HG03439 (cell line): ENCODE measurements around the gene PLA2G4F.

Experiments
- ATAC-seq: cut with Tn5 transposase; IDR thresholded peaks from one replicate; pipeline ENCODE4 v1.9.1; 2021; ENCODE audit warnings: mild to moderate bottlenecking, moderate library complexity; ENCODE audit not compliant: unreplicated experiment

Gene PLA2G4F

GRCh38 chr15:42148808-42149492 lies 7.5 kb downstream of the PLA2G4F start:
- ATAC-seq, result no peak

- no peak for ATAC-seq
Measured at GRCh38 chr15:42147431-42147735, 9.1 kb downstream of the PLA2G4F start.

GRCh38 chr15:42146551-42147430 lies 9.6 kb downstream of the PLA2G4F start:
- ATAC-seq, result no peak

- ATAC-seq, result no peak
Measured at GRCh38 chr15:42145546-42146455, 10.6 kb downstream of the PLA2G4F start.

GRCh38 chr15:42144841-42145375 lies 11.5 kb downstream of the PLA2G4F start:
- no peak for ATAC-seq

- ATAC-seq, result no peak
Measured at GRCh38 chr15:42143866-42144625, 12.4 kb downstream of the PLA2G4F start.

GRCh38 chr15:42143356-42143755 lies 13.1 kb downstream of the PLA2G4F start:
- no peak for ATAC-seq

- ATAC-seq, result no peak
Measured at GRCh38 chr15:42141795-42142667, 14.4 kb downstream of the PLA2G4F start.

- no peak for ATAC-seq
Measured at GRCh38 chr15:42141246-42141645, 15.2 kb downstream of the PLA2G4F start.

- ATAC-seq, result no peak
Measured at GRCh38 chr15:42140383-42141070, 15.9 kb downstream of the PLA2G4F start.

GRCh38 chr15:42139596-42139995 lies 16.8 kb downstream of the PLA2G4F start:
- ATAC-seq, result no peak

GRCh38 chr15:42138968-42139386 lies 17.5 kb downstream of the PLA2G4F start:
- no peak for ATAC-seq

GRCh38 chr15:42138411-42138810 lies 18.0 kb downstream of the PLA2G4F start:
- no peak for ATAC-seq

- ATAC-seq, result no peak
Measured at GRCh38 chr15:42137461-42138261, 18.8 kb downstream of the PLA2G4F start.

- ATAC-seq, result no peak
Measured at GRCh38 chr15:42136513-42136912, 19.9 kb downstream of the PLA2G4F start.

- no peak for ATAC-seq
Measured at GRCh38 chr15:42135351-42135750, 21.1 kb downstream of the PLA2G4F start.

GRCh38 chr15:42134617-42135245 lies 21.7 kb downstream of the PLA2G4F start:
- ATAC-seq, result no peak
